HG03469 (cell line): Measurements from ENCODE around the gene CBFA2T2.
"Not testable (repeated sequence)": the region's sequence is repeated elsewhere in the genome, so short reads cannot be mapped to it uniquely, and the experiment has no call there.

Source experiments
- ATAC-seq: cut with Tn5 transposase; IDR thresholded peaks from one replicate; pipeline ENCODE4 v1.9.1; 2021; ENCODE audit warnings: mild to moderate bottlenecking, moderate library complexity, moderate number of reproducible peaks; ENCODE audit not compliant: unreplicated experiment

The CBFA2T2 gene

DNA sequence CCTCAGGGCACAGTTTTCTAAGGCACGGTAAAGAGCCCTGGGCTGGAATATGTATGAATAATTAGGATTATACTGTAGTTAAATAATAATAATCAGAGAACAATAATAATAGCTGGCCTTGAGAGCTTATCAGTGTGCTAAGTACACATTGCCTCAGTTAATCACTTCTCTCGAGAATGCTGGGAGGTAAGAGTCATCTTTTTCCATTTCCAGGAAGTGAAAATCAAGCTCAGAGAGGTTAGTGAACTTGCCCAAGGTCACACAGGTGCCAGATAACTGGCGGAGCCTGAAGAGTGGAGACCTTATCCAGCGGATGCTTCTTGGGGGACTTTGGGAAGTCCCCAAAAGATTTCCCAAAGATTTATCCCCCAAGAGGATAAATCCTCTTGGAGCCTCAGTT, 19.4 kb upstream of the CBFA2T2 start:
- ATAC-seq: no peak

- ATAC-seq: no peak
Observed at GRCh38 chr20:33470866-33471265, 19.0 kb upstream of the CBFA2T2 start.

GRCh38 chr20:33472868-33473435, 16.9 kb upstream of the CBFA2T2 start:
- no peak for ATAC-seq

DNA sequence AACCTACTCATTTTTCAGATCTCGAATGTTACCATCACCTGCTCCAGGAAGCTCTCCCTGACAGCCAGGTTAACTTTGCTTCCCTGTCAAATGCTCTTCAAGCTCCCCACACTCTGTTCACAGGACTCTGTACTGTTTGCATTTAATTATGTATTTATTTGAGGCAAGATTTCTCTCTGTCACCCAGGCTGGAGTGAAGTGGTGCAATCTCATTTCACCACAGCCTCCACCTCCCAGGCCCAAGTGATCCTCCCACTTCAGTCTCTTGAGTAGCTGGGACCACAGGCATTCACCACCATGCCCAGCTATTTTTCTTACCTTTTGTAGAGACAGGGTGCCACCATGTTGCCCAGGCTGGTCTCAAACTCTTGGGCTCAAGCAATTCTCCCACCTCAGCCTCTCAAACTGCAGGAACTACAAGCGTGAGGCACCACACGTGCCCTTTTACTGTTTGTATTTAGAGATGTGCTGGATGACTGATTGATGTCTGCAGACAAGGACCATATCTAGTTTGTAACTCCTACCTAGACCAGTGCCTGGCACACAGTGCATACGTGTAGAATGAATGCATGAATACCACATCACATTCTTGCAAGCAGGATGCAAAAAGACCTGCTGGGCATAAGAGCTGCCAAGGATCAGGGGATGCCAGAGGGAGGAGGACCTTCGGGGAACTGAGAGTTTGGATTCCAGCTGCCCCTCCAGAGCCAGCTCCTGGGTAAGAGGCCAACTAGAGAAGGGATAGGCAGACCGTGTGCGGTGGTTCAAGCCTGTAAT, 15.6 kb upstream of the CBFA2T2 start:
- no peak for ATAC-seq

- ATAC-seq: no peak
Observed at GRCh38 chr20:33474963-33475362, 14.9 kb upstream of the CBFA2T2 start.

GRCh38 chr20:33475381-33476152, 14.3 kb upstream of the CBFA2T2 start:
- ATAC-seq: no peak

DNA sequence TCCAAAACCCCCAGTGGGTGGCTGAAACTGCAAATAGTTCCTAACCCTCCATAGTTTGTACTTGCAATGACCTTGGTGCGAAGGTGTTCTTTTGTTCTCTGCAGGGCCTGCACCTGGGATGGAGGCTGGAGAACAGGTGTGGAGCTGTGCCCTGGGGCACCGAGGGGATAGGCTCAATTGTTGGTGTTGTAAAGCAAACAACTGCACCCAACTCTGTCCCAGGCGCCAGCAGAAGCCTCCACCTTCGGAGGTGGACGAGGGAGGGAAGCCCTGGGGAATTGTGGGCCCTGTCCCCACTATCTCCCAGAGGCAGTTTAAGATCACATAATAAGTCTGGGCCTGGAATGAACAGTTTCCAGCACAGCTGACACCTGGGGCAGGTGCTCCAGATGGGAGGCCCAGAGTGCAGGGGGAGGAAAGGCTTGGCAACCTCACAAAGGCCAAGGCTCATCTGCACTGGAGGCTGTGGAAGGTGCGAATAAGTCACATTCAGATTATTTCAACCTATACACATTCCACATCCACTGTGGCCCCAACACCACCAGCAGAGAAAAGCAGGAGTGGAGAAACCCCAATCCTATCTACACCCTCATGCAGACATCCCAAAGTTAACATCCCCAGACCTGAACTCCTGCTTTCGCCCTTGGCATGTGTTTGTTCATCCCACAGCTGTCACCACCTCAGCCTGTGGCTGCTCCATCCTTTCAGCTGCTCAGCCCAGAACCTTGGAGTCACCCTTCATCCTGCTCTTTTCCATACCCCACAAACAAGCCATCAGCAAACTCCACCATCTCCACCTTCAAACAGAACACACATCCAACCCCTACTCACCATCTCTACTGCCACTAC, 12.3 kb upstream of the CBFA2T2 start:
- no peak for ATAC-seq

GRCh38 chr20:33480048-33480447, 9.8 kb upstream of the CBFA2T2 start:
- ATAC-seq: no peak

DNA sequence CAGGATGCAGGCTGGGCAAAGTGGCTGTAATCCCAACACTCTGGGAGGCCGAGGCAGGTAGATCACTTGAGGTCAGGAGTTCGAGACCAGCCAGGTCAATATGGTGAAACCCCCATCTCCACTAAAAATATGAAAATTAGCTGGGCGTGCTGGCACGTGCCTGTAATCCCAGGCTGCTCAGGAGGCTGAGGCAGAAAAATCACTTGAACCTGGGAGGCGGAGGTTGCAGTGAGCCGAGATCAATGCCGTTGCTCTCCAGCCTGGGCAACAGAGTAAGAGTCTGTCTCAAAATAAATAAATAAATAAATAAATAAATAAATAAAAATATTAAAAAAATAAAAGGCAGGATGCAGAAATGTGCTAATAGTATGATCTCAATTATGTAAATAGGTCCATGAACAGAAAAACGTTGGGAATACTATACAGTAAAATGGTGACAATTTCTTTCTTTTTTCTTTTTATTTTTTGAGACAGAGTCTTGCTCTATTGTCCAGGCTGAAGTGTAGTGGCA, 8.4 kb upstream of the CBFA2T2 start:
- ATAC-seq: no peak

DNA sequence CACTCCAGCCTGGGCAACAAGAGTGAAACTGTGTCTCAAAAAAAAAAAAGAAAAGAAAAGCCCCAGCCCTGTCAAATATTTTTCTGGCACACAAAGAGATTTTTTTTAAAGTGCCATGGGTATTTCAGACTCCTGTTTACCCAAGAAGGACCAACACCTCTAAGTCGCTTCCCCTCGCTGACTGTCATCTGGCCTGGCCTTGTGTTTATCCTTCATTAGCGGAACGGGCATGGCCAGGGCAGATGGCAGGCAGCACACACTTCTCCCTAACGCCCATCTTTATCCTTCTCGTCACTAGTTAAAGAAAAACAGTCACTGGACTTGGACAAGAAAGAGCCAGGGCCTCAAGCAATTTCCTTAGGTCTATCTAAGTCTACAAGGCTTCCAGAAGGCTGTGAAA, 7.3 kb upstream of the CBFA2T2 start:
- no peak for ATAC-seq

DNA sequence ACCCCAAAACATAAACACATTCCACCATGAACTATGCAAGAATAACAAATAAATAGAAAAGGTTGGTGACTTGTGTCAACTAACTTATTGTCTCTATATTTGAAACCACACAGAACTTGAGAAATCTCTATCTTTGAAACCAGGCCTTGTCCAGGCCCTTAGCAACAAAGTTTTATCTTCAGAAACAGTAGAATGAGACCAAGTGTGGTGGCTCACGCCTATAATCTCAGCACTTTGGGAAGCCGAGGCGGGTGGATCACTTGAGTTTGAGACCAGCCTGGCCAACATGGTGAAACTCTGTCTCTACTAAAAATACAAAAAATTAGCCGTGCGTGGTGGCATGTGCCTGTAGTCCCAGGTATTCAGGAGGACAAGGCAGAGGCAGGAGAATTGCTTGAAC, 6.7 kb upstream of the CBFA2T2 start:
- not testable (repeated sequence) for ATAC-seq

DNA sequence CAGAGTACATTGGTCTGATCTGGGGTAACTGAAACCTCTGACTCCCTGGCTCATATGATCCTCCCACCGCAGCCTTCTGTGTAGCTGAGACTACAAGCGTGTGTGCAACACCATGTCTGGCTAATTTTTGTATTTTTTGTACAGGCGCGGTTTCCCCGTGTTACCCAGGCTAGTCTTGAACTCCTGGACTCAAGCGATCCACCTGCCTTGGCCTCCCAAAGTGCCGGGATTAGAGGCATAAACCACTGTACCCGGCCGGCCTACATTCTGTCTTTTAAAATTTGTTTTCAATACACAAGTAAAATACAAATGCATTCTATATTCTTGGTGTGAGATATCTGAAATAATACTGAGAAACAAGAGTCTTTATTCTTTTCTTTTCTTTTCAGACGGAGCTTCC, 1.7 kb upstream of the CBFA2T2 start:
- no peak for ATAC-seq

DNA sequence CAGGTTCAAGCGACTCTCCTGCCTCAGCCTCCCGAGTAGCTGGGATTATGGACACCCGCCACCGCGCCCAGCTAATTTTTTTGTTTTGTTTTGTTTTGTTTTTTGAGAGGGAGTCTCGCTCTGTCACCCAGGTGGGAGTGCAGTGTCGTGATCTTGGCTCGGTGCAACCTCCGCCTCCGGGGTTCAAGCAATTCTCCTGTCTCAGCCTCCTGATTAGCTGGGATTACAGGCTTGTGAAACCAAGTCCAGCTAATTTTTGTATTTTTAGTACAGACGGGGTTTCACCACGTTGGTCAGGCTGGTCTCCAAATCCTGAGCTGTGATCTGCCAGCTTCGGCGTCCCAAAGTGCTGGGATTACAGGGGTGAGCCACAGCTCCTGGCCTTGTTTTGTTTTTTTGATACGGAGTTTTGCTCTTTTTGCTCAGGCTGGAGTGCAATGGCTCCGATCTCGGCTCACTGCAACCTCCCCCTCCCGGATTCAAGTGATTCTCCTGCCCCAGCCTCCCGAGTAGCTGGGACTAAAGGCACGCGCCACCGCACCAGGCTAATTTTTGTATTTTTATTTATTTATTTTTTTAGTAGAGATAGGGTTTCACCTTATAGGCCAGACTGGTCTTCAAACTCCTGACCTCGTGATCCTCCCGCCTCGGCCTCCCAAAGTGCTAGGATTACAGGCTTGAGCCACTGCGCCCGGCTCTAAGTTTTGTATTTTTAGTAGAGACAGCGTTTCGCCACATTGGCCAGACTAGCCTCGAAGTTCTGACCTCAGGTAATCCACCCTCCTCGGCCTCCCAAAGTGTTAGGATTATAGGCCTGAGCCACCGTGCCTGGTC, 1.0 kb upstream of the CBFA2T2 start:
- ATAC-seq: not testable (repeated sequence)

DNA sequence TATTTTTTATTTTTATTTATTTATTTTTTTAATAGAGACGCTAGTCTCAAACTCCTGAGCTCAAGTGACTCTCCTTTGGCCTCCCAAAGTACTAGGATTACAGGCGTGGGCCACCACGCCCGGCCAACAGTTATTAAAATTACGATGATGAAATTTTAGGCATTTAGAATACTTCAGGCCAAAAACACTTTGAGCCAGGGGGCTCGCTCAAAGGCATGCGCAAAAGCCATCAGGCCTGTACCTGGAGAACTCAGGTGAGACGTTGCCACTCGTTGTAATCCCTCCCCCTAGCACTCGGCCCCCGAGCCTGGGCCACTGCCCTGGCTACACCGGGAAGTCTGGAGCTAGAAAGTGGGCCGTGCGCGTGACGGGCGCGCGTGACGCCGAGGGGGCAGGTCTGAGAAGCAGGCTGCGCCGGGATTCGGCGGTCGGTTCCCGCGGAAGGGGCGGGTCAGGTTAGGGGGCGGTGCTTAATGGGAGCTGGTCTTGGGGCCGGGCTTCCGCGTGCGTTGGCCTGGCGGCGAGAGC, 337 bp upstream of the CBFA2T2 start:
- peak; percentile 87 for ATAC-seq

DNA sequence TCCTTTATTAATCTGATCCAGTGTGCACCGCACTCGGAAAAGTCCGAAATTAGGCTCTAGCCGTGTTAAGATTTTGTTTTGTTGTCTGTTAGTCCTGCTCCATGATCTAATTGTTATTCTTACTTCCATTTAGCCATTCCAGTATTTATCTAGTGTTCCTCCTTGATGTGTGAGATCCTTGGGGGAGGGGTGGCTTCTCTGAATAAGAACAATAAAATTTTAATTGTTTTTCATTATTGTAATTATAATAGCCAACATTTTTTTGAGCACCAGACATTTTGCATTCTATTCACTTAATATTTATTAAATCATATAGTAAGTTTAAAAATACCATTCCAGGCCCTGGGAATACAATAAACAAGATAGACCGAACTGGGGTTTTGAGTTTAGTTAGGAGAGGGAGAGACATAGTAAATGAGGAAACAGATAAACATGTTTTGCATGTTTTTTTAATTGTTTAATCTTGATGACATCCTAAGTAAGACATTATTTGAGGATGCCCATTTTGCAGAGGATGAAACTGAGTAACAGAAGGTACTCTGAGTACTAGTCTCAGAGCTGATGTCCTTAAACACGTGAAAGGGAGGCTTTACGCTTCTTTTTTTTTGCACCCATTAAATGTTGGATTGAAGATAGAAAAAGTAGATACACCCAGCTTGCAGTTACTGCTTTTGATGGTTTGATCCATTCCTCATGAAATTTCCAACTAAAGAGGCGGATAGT, 1.2 kb downstream of the CBFA2T2 start:
- ATAC-seq: no peak

DNA sequence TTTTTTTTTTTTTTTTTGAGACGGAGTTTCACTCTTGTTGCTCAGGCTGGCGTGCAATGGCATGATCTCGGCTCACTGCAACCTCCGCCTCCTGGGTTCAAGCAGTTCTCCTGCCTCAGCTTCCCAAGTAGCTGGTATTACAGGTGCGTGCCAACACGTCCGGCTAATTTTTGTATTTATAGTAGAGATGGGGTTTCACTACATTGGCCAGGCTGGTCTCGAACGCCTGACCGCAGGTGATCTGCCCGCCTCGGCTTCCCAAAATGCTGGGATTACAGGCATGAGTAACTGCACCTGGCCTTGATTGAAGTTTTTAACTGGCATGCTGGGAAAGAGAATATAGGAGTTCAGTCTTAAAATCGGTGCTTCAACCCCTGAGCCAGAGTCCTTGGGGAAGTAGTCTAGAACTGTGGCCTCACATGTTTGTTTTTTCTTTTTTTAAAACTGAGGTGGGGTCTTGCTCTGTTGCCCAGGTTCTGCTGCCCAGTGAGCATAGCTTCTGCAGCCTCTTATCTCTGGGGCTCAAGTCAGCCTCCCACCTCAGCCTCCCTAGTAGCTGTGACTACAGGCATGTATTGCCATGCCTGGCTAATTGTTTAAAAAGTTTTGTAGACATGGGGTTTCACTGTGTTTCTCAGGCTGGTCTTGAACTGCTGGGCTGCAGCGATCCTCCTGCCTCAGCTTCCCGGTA, 3.3 kb downstream of the CBFA2T2 start:
- no peak for ATAC-seq

GRCh38 chr20:33496776-33497175, 6.9 kb downstream of the CBFA2T2 start:
- not testable (repeated sequence) for ATAC-seq

DNA sequence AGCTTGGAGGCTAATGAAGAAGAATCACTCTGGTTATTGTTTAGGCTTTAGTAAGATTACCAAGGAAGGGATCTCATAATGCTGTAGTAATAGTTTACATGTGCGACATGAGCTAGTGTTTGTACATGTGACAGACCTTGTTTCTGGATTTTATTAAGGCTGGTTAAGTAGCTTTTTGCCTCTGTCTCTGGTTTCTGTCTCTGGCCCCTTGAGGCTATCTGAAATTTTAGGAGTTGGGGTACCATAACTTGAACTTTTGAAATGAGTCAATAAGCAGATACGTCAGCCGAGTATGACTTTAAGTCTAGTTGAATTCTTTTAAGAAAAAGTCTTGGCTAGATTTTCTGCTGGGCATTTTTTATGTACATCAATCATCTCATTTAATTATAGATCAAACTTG, 9.5 kb downstream of the CBFA2T2 start:
- no peak for ATAC-seq
